HEK293 (cell line): ENCODE measurements around the gene VSTM2L.

Source experiments
- CTCF ChIA-PET: fragments of 350-600 bp; formaldehyde crosslinking; extraction: SDS; loops from one replicate; lab custom pipeline; 2021; ENCODE audit warnings: antibody characterized with exemption; lab: Yijun Ruan, JAX
- POLR2A ChIA-PET: fragments of 300-600 bp; formaldehyde crosslinking; extraction: SDS; loops from one replicate; lab custom pipeline; 2020; ENCODE audit warnings: antibody characterized with exemption, inconsistent platforms; lab: Yijun Ruan, JAX
- H3K27ac ChIP-seq: fragments of 200-500 bp; sonication (Bioruptor generic); 2 replicates; pipeline ENCODE4 v1.5.1; 2014; ENCODE audit warnings: low read depth, low read length, control low read depth, inconsistent platforms; ENCODE audit errors: extremely low read depth
- H3K36me3 ChIP-seq, 2 experiments: fragments of 200-500 bp in 1 of 2; sonication (Bioruptor generic) in 1 of 2; 1 replicate in 1 of 2; 2 replicates in 1 of 2; pipeline ENCODE4 v1.5.1; 2014 to 2017; ENCODE audit warnings: inconsistent platforms in 2 of 2, low read length in 2 of 2; ENCODE audit not compliant: control insufficient read depth in 2 of 2, insufficient read depth in 1 of 2
- H3K4me1 ChIP-seq: fragments of 200-500 bp; sonication (Bioruptor generic); 2 replicates; pipeline ENCODE4 v1.5.1; 2014; ENCODE audit warnings: mild to moderate bottlenecking, low read length, inconsistent platforms; ENCODE audit not compliant: control insufficient read depth, insufficient read depth
- H3K4me3 ChIP-seq: 2 replicates; pipeline ENCODE4 v1.5.1; 2011; ENCODE audit warnings: low read depth, mild to moderate bottlenecking, control low read depth, low read length, moderate library complexity
- H3K9me3 ChIP-seq: fragments of 200-500 bp; sonication (Bioruptor generic); 2 replicates; pipeline ENCODE4 v1.5.1; 2014; ENCODE audit warnings: low read depth, low read length, inconsistent platforms; ENCODE audit not compliant: control insufficient read depth, insufficient read depth
- GLIS2 ChIP-seq: fragments of 450-650 bp; formaldehyde crosslinking; IDR thresholded peaks from 2 replicates; pipeline ENCODE4 v1.5.1; 2016; ENCODE audit warnings: missing biosample characterization, missing genetic modification characterization
- KLF17 ChIP-seq: fragments of 450-650 bp; formaldehyde crosslinking; IDR thresholded peaks from 2 replicates; pipeline ENCODE4 v1.5.1; 2016; ENCODE audit warnings: missing biosample characterization, missing genetic modification characterization
- PRDM2 ChIP-seq: fragments of 450-650 bp; formaldehyde crosslinking; IDR thresholded peaks from 2 replicates; pipeline ENCODE4 v1.5.1; 2016; ENCODE audit warnings: missing biosample characterization, missing genetic modification characterization, borderline replicate concordance
- PRDM4 ChIP-seq: fragments of 450-650 bp; formaldehyde crosslinking; IDR thresholded peaks from 2 replicates; pipeline ENCODE4 v1.5.1; 2017; ENCODE audit warnings: missing biosample characterization, missing genetic modification characterization
- SP2 ChIP-seq: fragments of 450-650 bp; formaldehyde crosslinking; IDR thresholded peaks from 2 replicates; pipeline ENCODE4 v1.5.1; 2016; ENCODE audit warnings: missing biosample characterization, missing genetic modification characterization
- SP3 ChIP-seq: fragments of 450-650 bp; formaldehyde crosslinking; IDR thresholded peaks from 2 replicates; pipeline ENCODE4 v1.5.1; 2016; ENCODE audit warnings: missing biosample characterization, missing genetic modification characterization
- ZBTB49 ChIP-seq: fragments of 450-650 bp; formaldehyde crosslinking; IDR thresholded peaks from 2 replicates; pipeline ENCODE4 v1.5.1; 2016; ENCODE audit warnings: missing biosample characterization, missing genetic modification characterization, low read depth
- ZBTB6 ChIP-seq: fragments of 450-650 bp; formaldehyde crosslinking; IDR thresholded peaks from 2 replicates; pipeline ENCODE4 v1.5.1; 2017; ENCODE audit warnings: missing biosample characterization, missing genetic modification characterization
- ZNF133 ChIP-seq: fragments of 450-650 bp; formaldehyde crosslinking; IDR thresholded peaks from 2 replicates; pipeline ENCODE4 v1.5.1; 2016; ENCODE audit warnings: missing biosample characterization, missing genetic modification characterization
- ZNF157 ChIP-seq: fragments of 450-650 bp; formaldehyde crosslinking; IDR thresholded peaks from 2 replicates; pipeline ENCODE4 v1.5.1; 2016; ENCODE audit warnings: missing biosample characterization, missing genetic modification characterization
- ZNF16 ChIP-seq: fragments of 450-650 bp; formaldehyde crosslinking; IDR thresholded peaks from 2 replicates; pipeline ENCODE4 v1.5.1; 2016; ENCODE audit warnings: low read depth, missing biosample characterization, missing genetic modification characterization
- ZNF169 ChIP-seq: fragments of 450-650 bp; formaldehyde crosslinking; IDR thresholded peaks from 2 replicates; pipeline ENCODE4 v1.5.1; 2016; ENCODE audit warnings: missing biosample characterization, missing genetic modification characterization
- ZNF335 ChIP-seq: fragments of 450-650 bp; formaldehyde crosslinking; conservative IDR thresholded peaks from 2 replicates; pipeline ENCODE4 v1.5.1; 2016; ENCODE audit warnings: missing biosample characterization, missing genetic modification characterization
- ZNF558 ChIP-seq: fragments of 450-650 bp; formaldehyde crosslinking; IDR thresholded peaks from 2 replicates; pipeline ENCODE4 v1.5.1; 2016; ENCODE audit warnings: missing biosample characterization, missing genetic modification characterization
- ZNF561 ChIP-seq: fragments of 450-650 bp; IDR thresholded peaks from 2 replicates; pipeline ENCODE4 v1.5.1; 2018; ENCODE audit warnings: missing biosample characterization, missing genetic modification characterization, borderline replicate concordance
- ZNF626 ChIP-seq: fragments of 450-650 bp; sonication (Bioruptor Pico); formaldehyde crosslinking; IDR thresholded peaks from 2 replicates; pipeline ENCODE4 v1.5.1; 2018; ENCODE audit warnings: missing biosample characterization, missing genetic modification characterization, inconsistent platforms
- ZNF664 ChIP-seq: fragments of 450-650 bp; formaldehyde crosslinking; IDR thresholded peaks from 2 replicates; pipeline ENCODE4 v1.5.1; 2016; ENCODE audit warnings: missing biosample characterization, missing genetic modification characterization
- ZNF701 ChIP-seq: fragments of 450-650 bp; formaldehyde crosslinking; IDR thresholded peaks from 2 replicates; pipeline ENCODE4 v1.5.1; 2016; ENCODE audit warnings: missing biosample characterization, missing genetic modification characterization
- ZNF791 ChIP-seq: fragments of 450-650 bp; formaldehyde crosslinking; IDR thresholded peaks from 2 replicates; pipeline ENCODE4 v1.5.1; 2016; ENCODE audit warnings: missing biosample characterization, missing genetic modification characterization

Gene VSTM2L

GRCh38 chr20:37870294-37870693, 32.6 kb upstream of the VSTM2L start:
- H3K36me3 ChIP-seq = peaks cover 0 to 27% of the 10 kb centered on the region in 2 experiments; a peak in 1 of 3 replicates
- POLR2A ChIA-PET = no interaction called here
- no peaks in the 10 kb centered on the region for H3K4me1 ChIP-seq
- H3K27ac ChIP-seq = no peak overlapping the region
- no peaks in the 10 kb centered on the region for H3K9me3 ChIP-seq
- CTCF ChIA-PET = no interaction called here
- no peak for TF ChIP-seq ZNF16 (tag by site-specific recombination)
- TF ChIP-seq PRDM2 (tag by site-specific recombination) = no peak
- no peak for TF ChIP-seq ZNF664 (tag by site-specific recombination)
- no peak for TF ChIP-seq ZNF157 (tag by site-specific recombination)
- no peak for TF ChIP-seq ZNF558 (tag by site-specific recombination)
- no peak for TF ChIP-seq ZNF701
- TF ChIP-seq ZNF133 (tag by site-specific recombination) = no peak
- TF ChIP-seq SP2 (tag by site-specific recombination) = no peak
- no peak for TF ChIP-seq SP3 (tag by site-specific recombination)
- TF ChIP-seq ZBTB6 (tag by site-specific recombination) = no peak
- TF ChIP-seq PRDM4 (tag by site-specific recombination) = no peak
- no peak for TF ChIP-seq ZNF169 (tag by site-specific recombination)
- no peak for TF ChIP-seq ZNF561
- no peak for TF ChIP-seq GLIS2 (tag by site-specific recombination)
- no peak for TF ChIP-seq ZNF626 (tag by site-specific recombination)
- no peak for TF ChIP-seq KLF17 (tag by site-specific recombination)
- TF ChIP-seq ZBTB49 (tag by site-specific recombination) = no peak
- no peak for TF ChIP-seq ZNF791
- no peak for TF ChIP-seq ZNF335 (tag by site-specific recombination)
- no peak overlapping the region for H3K4me3 ChIP-seq
